SW480 (cell line): Measurements from ENCODE around the gene NUP50.
A peak's percentile ranks its signal among the peaks of the same experiment; 100 is the strongest.

Experiments
- DNase-seq: peaks from one replicate; pipeline ENCODE4 v3.0.0-alpha.2; 2016; ENCODE audit warnings: low spot score

Gene NUP50

DNA sequence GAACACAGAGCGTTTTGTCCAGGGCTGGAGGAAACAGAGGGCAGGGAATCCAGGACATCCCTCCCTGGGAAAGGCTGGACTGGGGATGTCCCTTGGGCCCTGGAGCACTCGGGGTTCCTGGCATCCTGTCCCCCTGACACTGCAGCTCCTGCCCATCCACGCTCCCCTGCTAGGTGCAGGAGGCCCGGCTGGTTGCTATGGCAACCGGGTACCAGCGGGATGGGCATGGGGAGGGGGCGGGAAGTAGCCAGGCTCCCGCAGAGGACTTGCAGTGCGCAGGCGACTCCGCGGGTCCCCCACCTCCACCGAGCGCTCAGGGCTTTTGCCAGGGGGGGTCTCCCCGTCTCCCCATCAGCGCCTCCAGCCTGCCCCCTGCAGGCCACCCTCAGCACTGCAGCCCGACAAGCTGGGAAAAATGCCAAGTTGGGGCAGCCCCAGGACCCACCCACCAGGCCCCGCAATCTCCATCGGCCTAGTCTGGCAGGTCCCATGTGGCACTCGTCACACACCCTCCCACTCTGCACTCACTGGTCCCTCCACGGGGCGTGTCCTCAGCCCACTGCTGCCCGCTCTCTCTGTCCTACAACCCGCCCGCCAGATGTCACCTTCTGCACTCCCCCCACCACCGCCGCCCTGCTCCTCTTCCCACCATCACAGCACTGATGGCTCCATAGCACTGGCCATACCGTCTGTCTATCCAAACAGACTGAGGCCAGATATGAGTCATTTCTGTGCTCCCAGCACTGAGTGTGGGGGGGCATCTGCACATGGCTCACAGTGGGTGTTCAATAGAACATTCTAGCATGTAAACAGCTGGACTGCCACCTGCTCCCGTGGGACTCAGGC is 45.5 kb downstream of the NUP50 start:
- no peak for DNase-seq

DNA sequence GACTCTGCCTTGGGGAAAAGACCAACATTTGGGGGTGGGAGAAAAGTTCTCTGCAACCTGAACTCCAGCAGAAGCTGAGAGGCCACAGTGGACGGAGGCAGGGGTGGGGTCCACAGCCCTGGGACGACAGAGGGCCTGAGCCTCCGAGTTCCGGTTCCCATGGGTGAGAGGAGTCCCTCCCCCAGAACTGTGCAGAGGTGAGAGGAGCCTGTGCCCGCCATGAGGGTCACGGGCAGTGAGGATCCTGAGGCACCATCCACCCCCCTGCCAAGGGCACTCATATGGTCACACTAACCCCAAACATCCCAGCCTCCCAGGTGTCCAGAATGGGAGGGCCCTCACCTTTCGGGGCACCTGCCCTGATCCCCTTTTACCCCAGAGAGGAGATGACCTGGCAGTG is 46.4 kb downstream of the NUP50 start:
- DNase-seq = no peak

DNA sequence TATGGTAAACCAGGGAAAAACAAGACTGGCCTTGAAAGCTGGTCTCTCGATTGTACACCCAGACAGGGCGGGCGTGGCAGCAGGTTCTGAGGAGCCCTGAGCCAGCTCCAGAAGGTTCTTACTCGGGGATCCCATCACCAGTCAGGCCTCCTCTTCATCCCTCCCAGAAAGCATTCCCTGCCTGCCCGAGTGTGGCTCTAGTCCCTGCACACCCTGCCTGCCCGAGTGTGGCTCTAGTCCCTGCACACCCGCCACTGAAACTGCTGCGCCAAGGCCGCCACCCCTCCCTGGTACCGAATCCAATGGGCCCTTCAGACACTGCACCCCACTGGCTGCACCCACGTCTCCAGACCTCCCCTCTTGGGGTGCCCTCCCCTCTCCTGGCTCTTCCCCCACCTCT is 46.9 kb downstream of the NUP50 start:
- no peak for DNase-seq

GRCh38 chr22:45210991-45211390 is 47.3 kb downstream of the NUP50 start:
- DNase-seq = no peak

- no peak for DNase-seq
These were observed 47.7 kb downstream of the NUP50 start for GRCh38 chr22:45211435-45211834.

GRCh38 chr22:45211848-45212247 is 48.1 kb downstream of the NUP50 start:
- DNase-seq = no peak

- DNase-seq = no peak
These were observed 48.6 kb downstream of the NUP50 start for GRCh38 chr22:45212306-45212709.

DNA sequence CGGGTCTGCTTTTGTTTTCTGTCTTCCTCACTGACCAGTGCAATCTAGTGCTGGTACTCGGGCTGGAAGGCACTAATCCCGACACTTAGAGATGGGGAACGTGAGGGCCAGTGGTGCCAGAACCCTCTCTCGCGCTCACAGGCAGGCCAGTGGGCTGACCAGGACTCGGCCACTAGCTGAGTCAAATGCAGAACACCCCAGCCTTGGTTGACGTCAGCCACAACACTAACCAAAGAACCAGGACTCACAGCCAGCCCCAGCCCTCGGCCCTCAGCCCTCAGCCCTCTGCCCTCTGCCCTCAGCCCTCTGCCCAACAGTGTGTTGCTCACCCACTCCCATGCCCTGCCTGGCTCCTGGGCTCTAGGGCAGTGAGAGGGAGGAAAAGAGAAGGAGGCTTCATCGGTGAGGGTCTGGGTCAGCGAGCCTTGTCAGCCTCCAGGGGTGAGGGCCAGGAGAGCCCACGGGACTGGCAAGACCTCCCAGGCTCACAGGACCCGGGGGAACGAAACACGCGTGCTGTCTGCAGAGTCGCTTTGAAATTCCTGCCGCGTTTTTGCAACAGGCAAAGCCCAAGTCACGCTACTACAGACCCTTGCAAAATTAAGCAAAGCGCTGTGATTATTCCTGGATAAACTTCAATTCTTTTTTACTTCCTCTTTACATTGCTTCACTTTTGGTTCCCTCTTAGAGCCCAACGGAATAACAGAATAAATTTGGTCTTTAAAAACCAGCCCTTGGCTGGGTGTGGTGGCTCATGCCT is 49.4 kb downstream of the NUP50 start:
- DNase-seq = no peak

DNA sequence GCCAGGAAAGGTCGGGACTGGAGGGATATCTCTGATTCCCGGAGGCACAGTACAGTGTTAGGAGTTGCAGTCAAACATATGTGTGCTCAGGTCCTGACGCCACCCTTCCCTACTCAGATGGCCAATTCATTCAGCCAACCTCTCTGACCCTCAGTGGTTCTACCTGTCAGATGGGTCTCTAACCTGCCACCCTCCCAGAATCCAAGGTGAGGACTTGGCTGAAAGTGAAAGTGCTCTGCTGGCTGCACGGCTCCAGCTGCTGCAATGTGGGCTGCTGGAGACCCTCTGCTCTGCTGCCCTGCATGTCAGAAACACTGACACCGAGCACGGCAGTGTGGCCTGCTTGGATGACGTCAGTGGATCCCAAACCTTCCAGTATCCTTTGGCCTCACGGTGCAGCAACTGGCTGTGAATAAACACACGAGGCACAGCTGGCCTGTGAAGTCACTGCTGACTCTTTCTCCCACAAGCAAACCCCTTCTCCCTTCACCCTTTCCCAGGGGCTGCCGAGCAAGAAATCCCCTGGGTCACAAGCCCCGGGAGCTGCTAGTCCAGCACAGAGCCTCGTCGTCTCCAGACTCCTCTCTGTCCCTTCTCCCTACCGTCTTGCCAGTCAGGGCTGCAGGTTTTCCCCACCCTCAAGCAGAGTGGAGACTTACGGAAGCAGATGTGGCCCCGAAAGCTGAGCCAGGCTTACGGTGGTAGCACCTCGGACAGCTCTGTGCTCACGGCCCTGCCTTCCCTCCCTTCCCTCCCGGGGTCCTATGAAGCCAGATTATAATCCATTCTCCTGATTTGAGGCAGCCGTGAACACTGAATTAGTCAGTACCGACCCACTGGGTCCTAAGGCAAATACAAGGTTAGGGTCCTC is 52.6 kb downstream of the NUP50 start:
- DNase-seq = no peak

GRCh38 chr22:45217345-45217744 is 53.6 kb downstream of the NUP50 start:
- no peak for DNase-seq

GRCh38 chr22:45217806-45218205 is 54.1 kb downstream of the NUP50 start:
- no peak for DNase-seq

DNA sequence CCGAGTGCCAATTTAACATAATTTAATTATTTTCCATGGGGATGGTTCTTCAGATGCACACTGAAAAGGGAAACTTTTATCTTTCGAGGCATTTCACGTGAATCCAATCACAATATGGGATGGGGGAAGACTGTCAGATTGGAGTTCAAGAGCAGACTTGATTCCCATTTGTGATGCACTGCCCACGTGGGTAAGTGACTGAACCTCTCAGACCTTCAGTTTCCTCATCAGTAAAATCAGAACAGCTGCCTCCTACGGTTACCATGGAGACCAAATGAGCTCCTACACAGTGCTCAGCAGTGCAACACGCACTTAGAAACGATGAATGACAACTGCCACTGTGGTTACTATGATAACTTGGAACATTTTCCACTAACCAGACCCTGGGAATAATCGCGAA is 55.3 kb downstream of the NUP50 start:
- DNase-seq = no peak

DNA sequence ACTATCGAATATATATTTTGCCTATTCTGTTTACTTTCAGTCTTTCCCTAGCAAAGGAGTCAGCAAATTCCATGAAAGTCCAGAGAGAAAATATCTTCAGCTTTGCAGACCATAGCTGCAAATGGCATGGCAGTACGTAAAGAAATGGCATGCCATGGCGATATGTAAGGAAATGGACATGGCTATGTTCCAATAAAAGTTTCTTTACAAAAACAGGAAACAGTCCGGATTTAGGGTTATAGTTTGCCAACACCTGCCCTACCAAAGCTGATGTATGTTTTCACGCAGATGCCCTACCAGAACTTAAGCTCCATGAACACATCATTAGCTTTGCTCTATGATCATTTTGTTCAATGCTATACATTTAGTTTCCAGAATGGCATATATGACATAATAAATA is 57.5 kb downstream of the NUP50 start:
- DNase-seq = no peak

- no peak for DNase-seq
These were observed 59.8 kb downstream of the NUP50 start for GRCh38 chr22:45223304-45224117.

DNA sequence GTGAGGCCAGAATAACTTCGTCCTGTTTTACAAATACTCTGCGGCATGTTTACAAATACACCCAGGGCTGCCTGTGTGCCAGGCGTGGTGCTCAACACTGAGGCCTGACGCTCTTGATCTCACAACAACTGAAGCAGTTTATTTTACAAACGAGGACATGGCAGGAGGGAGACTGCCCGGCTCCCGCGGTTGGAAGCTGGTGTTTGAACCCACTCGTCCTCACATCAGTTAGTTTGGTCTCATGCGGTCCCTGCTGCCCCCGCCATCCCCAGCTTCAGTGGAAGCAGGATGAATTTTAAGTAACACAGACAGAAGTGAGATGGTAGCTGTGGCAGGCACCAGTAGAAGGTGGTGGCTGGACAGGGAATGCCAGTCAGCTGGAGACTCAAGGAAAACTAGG is 60.6 kb downstream of the NUP50 start:
- DNase-seq = no peak

- DNase-seq = no peak
These were observed 61.4 kb downstream of the NUP50 start for GRCh38 chr22:45224988-45225731.

DNA sequence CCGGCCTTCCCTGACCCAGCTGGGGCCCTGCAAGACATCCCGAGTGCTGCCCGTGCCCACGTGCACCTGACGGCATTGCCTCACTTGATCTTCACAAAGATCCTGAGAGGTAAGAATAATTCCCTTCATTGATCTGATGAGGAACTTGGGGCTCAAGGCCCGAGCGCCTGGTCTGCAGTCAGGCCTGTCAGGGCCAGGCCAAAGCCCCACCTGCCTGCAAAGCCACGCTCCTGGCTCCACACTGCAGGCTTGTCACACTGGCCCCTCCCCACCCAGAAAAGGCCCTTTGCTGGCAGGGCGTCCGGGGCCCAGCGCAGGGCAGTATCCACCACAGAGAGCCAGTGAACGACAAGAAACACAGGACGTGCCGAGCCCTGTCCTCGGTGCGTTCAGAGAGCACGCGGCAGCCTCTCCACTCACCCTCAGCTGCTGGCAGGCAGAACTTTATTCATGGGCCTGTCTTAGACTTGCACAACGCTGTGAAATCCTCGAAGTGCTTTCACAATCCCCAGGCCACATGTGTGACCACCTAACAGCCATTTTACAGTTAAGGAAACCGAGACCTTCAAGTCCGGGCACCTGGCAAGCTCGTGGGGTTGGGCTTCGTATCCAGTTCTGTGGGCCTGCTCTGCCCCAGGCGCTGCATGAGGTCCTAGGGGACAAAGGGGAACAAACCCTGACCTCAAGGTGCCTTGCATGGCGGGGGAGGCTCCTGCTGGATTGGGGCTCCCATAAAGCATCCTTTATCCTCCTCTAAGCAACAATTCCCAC is 62.2 kb downstream of the NUP50 start:
- no peak for DNase-seq

DNA sequence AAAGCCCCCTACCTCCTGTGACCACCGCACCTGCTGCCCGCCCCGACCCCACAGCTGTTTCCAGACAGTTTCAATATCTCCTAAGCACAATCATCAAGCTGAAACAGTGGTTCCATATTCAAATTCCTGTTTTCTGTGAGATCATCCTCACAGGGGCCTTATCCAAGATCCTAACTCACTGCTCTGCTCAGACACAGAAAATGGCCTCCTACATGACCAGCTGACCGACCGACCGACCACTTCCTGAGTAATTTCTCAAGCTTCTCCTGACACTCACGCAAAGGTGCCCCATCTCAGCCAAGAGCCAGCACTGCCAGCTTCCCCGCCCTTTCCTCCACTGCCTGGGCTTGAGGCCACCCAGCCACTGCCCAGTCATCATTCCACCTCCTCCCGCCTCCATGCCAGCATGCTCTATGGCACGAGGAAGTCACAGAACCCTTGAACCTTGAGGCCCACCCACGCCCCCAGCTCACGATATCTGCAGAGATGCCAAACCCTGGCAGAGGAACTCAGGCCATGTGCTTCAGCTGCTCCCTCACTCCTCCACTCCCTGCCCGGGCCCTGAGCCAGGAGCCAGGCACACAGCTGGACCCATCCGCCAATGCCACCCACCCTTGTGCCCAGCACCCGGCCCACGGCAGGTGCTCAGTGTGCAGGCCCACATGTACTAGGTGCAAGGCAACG is 62.9 kb downstream of the NUP50 start:
- DNase-seq = peak; percentile 42

GRCh38 chr22:45227645-45228400 is 64.1 kb downstream of the NUP50 start:
- no peak for DNase-seq
